NT2/D1 (cell line): ENCODE results near the gene TPBGL.

Experiments
- SUZ12 ChIP-seq: IDR thresholded peaks from 2 replicates; pipeline ENCODE4 v1.6.1; 2011; ENCODE audit not compliant: insufficient read length, insufficient read depth; ENCODE audit errors: extremely low read depth
- YY1 ChIP-seq: IDR thresholded peaks from 2 replicates; pipeline ENCODE4 v1.6.1; 2011; ENCODE audit not compliant: insufficient read length, insufficient read depth
- ZNF274 ChIP-seq: IDR thresholded peaks from 2 replicates; pipeline ENCODE4 v1.6.1; 2011; ENCODE audit warnings: mild to moderate bottlenecking, low read depth, low read length

DNA sequence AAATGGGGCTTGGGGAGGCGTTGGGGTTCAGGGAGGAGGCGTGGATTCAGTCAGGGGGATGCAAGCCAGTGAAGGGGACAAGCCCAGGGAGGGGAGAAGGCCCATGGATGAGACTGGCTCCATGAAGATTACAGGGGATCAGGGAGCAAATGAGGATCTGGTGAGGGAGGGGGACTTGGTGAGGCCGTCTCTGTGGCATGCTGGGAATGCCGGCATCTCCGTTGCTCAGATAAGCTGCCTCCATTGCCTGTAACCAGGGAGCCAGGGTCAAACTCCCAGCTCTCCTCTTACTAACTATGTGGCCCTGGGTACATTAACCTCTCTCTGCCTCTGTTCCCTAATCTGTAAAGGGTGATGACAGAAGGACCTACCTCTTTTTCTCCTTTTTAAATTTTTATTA lies 38.7 kb downstream of the TPBGL start:
- no peak for TF ChIP-seq ZNF274
- no peak for TF ChIP-seq SUZ12
- no peak for TF ChIP-seq YY1
